D721Med (cell line): ENCODE measurements around the gene CHRM2.

ENCODE experiments used
- DNase-seq: peaks from one replicate; pipeline ENCODE4 v3.0.0; 2011; ENCODE audit warnings: low spot score; ENCODE audit not compliant: insufficient read length
- FAIRE-seq: peaks from 2 replicates; lab custom pipeline; 2011; peaks lifted over from hg19 to GRCh38; lab: Jason Lieb, UNC
- CTCF ChIP-seq: IDR thresholded peaks from 2 replicates; pipeline ENCODE4 v1.5.1; 2012; ENCODE audit warnings: mild to moderate bottlenecking, control low read depth; ENCODE audit not compliant: insufficient read depth; ENCODE audit errors: missing control alignments

The CHRM2 gene

GRCh38 chr7:136950331-136950730 is 81.9 kb downstream of the CHRM2 start:
- no peak for TF ChIP-seq CTCF
- DNase-seq, result no peak
- FAIRE-seq, result no peak

- FAIRE-seq, result no peak
- no peak for TF ChIP-seq CTCF
- DNase-seq, result no peak
Measured at GRCh38 chr7:136953386-136953785, 84.9 kb downstream of the CHRM2 start.

GRCh38 chr7:136956232-136956631 is 87.8 kb downstream of the CHRM2 start:
- no peak for TF ChIP-seq CTCF
- FAIRE-seq (no peak), DNase-seq (no peak)

- no peak for TF ChIP-seq CTCF
- FAIRE-seq (no peak), DNase-seq (no peak)
Measured at GRCh38 chr7:136956671-136957070, 88.2 kb downstream of the CHRM2 start.

GRCh38 chr7:136957391-136957790 is 88.9 kb downstream of the CHRM2 start:
- DNase-seq (no peak), FAIRE-seq (no peak)
- TF ChIP-seq CTCF, result no peak

- DNase-seq (no peak), FAIRE-seq (no peak)
- no peak for TF ChIP-seq CTCF
Measured at GRCh38 chr7:136958016-136958415, 89.6 kb downstream of the CHRM2 start.

- no peak for DNase-seq
- FAIRE-seq, result no peak
- no peak for TF ChIP-seq CTCF
Measured at GRCh38 chr7:136964347-136964746, 95.9 kb downstream of the CHRM2 start.
